Liver (tissue), 9 donors: Measurements from ENCODE around the gene UGT1A7. TPM values are rescaled to one million over a fixed set of nuclear protein-coding genes. Genes with fewer than 3 reads are reported as not detected.

Experiments used
- DNase-seq: peaks from one replicate; pipeline ENCODE4 v3.0.0-alpha.2; 2017; ENCODE audit warnings: low spot score
- H3K27ac ChIP-seq, 2 donors: one replicate each; pipeline ENCODE4 v1.7.0; 2013; ENCODE audit warnings: inconsistent platforms in 2 of 2, low read length in 2 of 2, control low read depth in 1 of 2, low read depth in 1 of 2, mild to moderate bottlenecking in 1 of 2
- H3K27me3 ChIP-seq, 4 donors: one replicate each; pipeline versions ENCODE4 v1.6.1 to v1.7.0; 2013; ENCODE audit warnings: low read length in 3 of 4, inconsistent platforms in 1 of 4, mild to moderate bottlenecking in 1 of 4, moderate library complexity in 1 of 4; ENCODE audit not compliant: control insufficient read depth in 4 of 4, insufficient read depth in 4 of 4
- H3K36me3 ChIP-seq, 4 donors: one replicate each; pipeline versions ENCODE4 v1.6.1 to v1.7.0; 2013; ENCODE audit warnings: low read length in 3 of 4, mild to moderate bottlenecking in 3 of 4, low read depth in 1 of 4, moderate library complexity in 1 of 4; ENCODE audit not compliant: control insufficient read depth in 4 of 4, insufficient read depth in 3 of 4
- H3K4me1 ChIP-seq, 4 donors: one replicate each; pipeline versions ENCODE4 v1.6.1 to v1.7.0; 2013; ENCODE audit warnings: low read length in 3 of 4, mild to moderate bottlenecking in 3 of 4, moderate library complexity in 1 of 4; ENCODE audit not compliant: control insufficient read depth in 4 of 4, insufficient read depth in 4 of 4
- H3K4me3 ChIP-seq, 3 donors: one replicate each; pipeline versions ENCODE4 v1.6.1 to v1.7.0; 2013; ENCODE audit warnings: low read length in 3 of 3, control low read depth in 1 of 3, low read depth in 1 of 3, mild to moderate bottlenecking in 1 of 3
- H3K9ac ChIP-seq, 2 donors: one replicate each; pipeline ENCODE4 v1.7.0; 2013; ENCODE audit warnings: low read length in 2 of 2, mild to moderate bottlenecking in 2 of 2, moderate library complexity in 2 of 2, control low read depth in 1 of 2, low read depth in 1 of 2
- H3K9me3 ChIP-seq, 4 donors: one replicate each; pipeline versions ENCODE4 v1.6.1 to v1.7.0; 2013; ENCODE audit warnings: low read length in 3 of 4; ENCODE audit not compliant: control insufficient read depth in 4 of 4
- EGR1 ChIP-seq, 2 donors: IDR thresholded peaks; 2 replicates each; pipeline ENCODE4 v1.6.1; 2016 to 2018; ENCODE audit warnings: antibody characterized with exemption in 2 of 2, low read depth in 2 of 2
- FOXA1 ChIP-seq: IDR thresholded peaks from 2 replicates; pipeline ENCODE4 v1.6.1; 2016; ENCODE audit warnings: antibody characterized with exemption
- FOXA2 ChIP-seq: IDR thresholded peaks from 2 replicates; pipeline ENCODE4 v1.6.1; 2016; ENCODE audit warnings: antibody characterized with exemption
- GABPA ChIP-seq, 2 donors: IDR thresholded peaks in 1 of 2; conservative IDR thresholded peaks in 1 of 2; 2 replicates each; pipeline ENCODE4 v1.6.1; 2016; ENCODE audit warnings: antibody characterized with exemption in 2 of 2, mild to moderate bottlenecking in 1 of 2, moderate library complexity in 1 of 2
- HNF4A ChIP-seq, 2 donors: conservative IDR thresholded peaks; 2 replicates each; pipeline ENCODE4 v1.6.1; 2016; ENCODE audit warnings: antibody characterized with exemption in 2 of 2, mild to moderate bottlenecking in 2 of 2
- HNF4G ChIP-seq: IDR thresholded peaks from 2 replicates; pipeline ENCODE4 v1.6.1; 2016; ENCODE audit warnings: antibody characterized with exemption
- NR2F2 ChIP-seq: IDR thresholded peaks from 2 replicates; pipeline ENCODE4 v1.6.1; 2016; ENCODE audit warnings: antibody characterized with exemption
- RAD21 ChIP-seq, 2 donors: IDR thresholded peaks; 2 replicates each; pipeline ENCODE4 v1.6.1; 2016; ENCODE audit warnings: antibody characterized with exemption in 2 of 2, mild to moderate bottlenecking in 2 of 2
- RXRA ChIP-seq, 2 donors: IDR thresholded peaks; 2 replicates each; pipeline ENCODE4 v1.6.1; 2017 to 2018; ENCODE audit warnings: antibody characterized with exemption in 2 of 2, mild to moderate bottlenecking in 1 of 2
- TAF1 ChIP-seq: conservative IDR thresholded peaks from 2 replicates; pipeline ENCODE4 v1.6.1; 2016; ENCODE audit warnings: antibody characterized with exemption, mild to moderate bottlenecking
- WGBS: extraction: QIAGEN DNeasy Blood & Tissue Kit; methylation state at CpG from one replicate; pipeline ENCODE4 v1.1.7; 2013; 5-methylcytosine and 5-hydroxymethylcytosine counted together
- polyA plus RNA-seq, 2 donors: library from polyadenylated mRNA; stranded (reverse) in 1 of 2; unstranded in 1 of 2; fragments of 200-250 nt in 1 of 2; fragments of >200 nt in 1 of 2; fragmentation: Nextera tagmentation in 1 of 2; extraction: Ambion mirVana in 1 of 2; gene quantifications; one replicate each; pipeline versions ENCODE4 v1.2.1 to v1.2.3, GENCODE V29; 2013 to 2015
- total RNA-seq, 2 donors: library from RNA; depleted of rRNA; stranded (reverse); fragments of >200 nt; gene quantifications; one replicate each; pipeline ENCODE4 v1.2.3, GENCODE V29; 2014
- TF ChIP-seq, protein P1 (sequence below): IDR thresholded peaks from 2 replicates; pipeline ENCODE4 v1.6.1; 2016; ENCODE audit warnings: antibody characterized with exemption, mild to moderate bottlenecking
- TF ChIP-seq, protein P2 (sequence below): IDR thresholded peaks from 2 replicates; pipeline ENCODE4 v1.6.1; 2016; ENCODE audit warnings: antibody characterized with exemption
- TF ChIP-seq, protein P3 (sequence below): IDR thresholded peaks from 2 replicates; pipeline ENCODE4 v1.6.1; 2016; ENCODE audit warnings: antibody characterized with exemption
- donor health status: healthy.
- donor health status: healthy.
- donor health status: healthy.
- donor health status: healthy.
- donor health status: healthy.

Gene UGT1A7
- total and polyA plus RNA-seq, 4 donors, result 0.02 to 2.2 (median 0.38) TPM; not detected in 1

- TF ChIP-seq, protein P1, sequence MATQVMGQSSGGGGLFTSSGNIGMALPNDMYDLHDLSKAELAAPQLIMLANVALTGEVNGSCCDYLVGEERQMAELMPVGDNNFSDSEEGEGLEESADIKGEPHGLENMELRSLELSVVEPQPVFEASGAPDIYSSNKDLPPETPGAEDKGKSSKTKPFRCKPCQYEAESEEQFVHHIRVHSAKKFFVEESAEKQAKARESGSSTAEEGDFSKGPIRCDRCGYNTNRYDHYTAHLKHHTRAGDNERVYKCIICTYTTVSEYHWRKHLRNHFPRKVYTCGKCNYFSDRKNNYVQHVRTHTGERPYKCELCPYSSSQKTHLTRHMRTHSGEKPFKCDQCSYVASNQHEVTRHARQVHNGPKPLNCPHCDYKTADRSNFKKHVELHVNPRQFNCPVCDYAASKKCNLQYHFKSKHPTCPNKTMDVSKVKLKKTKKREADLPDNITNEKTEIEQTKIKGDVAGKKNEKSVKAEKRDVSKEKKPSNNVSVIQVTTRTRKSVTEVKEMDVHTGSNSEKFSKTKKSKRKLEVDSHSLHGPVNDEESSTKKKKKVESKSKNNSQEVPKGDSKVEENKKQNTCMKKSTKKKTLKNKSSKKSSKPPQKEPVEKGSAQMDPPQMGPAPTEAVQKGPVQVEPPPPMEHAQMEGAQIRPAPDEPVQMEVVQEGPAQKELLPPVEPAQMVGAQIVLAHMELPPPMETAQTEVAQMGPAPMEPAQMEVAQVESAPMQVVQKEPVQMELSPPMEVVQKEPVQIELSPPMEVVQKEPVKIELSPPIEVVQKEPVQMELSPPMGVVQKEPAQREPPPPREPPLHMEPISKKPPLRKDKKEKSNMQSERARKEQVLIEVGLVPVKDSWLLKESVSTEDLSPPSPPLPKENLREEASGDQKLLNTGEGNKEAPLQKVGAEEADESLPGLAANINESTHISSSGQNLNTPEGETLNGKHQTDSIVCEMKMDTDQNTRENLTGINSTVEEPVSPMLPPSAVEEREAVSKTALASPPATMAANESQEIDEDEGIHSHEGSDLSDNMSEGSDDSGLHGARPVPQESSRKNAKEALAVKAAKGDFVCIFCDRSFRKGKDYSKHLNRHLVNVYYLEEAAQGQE, result no peak
- TF ChIP-seq, protein P2, sequence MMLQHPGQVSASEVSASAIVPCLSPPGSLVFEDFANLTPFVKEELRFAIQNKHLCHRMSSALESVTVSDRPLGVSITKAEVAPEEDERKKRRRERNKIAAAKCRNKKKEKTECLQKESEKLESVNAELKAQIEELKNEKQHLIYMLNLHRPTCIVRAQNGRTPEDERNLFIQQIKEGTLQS, result no peak
- no peak for TF ChIP-seq TAF1
- no peak for TF ChIP-seq FOXA2
- TF ChIP-seq GABPA (IDR thresholded peaks at IDR 0.05 in 1 of 2, conservative IDR thresholded peaks at IDR 0.05 in 1 of 2), result no peak
These were observed 130.0 kb downstream of the UGT1A7 start (continued) for GRCh38 chr2:233811732-233812131.

DNA sequence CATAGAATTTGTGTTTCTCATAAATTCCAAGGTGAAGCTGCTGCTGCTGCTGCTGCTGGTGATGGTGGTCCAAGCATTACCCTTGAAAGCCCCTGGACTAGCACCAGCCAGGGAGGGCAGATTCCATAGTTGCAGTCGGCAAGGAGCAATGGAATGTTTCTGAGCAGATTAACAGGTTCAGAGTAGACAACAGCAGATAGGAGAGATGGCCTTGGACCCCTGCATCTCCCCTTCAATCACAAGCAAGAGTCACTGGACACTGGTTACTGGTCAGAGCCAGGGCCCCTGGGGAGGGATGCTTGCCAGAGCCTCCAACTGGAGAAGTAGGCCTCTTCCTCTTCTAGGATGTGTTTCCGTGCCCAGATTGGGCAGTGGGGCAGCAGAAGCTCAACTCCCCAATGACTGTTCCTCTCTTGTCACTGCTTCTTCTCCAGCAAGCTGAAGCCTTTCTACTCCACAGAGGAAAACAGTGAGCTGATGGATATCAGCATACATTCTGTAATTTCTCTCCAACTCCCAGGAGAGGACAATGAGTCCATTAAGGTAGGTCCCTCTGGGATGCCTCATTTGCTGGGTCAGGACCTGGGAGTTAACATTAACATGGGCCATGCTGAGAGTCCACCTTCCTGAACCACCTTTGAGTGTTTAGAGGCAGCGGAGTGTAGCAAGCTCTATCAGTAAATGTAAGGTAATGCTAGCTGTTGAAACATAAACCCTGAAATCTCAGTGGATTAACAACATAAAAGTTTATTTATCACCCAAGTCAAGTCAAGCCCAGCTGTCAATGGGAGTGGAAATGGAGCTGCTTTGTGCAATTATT is 131.7 kb downstream of the UGT1A7 start:
- TF ChIP-seq HNF4A (conservative IDR thresholded peaks at IDR 0.05) (no peak), GABPA (IDR thresholded peaks at IDR 0.05 in 1 of 2, conservative IDR thresholded peaks at IDR 0.05 in 1 of 2) (no peak), RAD21 (IDR thresholded peaks at IDR 0.05) (no peak), EGR1 (IDR thresholded peaks at IDR 0.05; ENCODE audit: low read depth in 2 of 2) (no peak), RXRA (IDR thresholded peaks at IDR 0.05) (no peak), FOXA2 (no peak), HNF4G (no peak), FOXA1 (no peak), NR2F2 (no peak), TAF1 (no peak)
- TF ChIP-seq, protein P1, result no peak
- TF ChIP-seq, protein P3, sequence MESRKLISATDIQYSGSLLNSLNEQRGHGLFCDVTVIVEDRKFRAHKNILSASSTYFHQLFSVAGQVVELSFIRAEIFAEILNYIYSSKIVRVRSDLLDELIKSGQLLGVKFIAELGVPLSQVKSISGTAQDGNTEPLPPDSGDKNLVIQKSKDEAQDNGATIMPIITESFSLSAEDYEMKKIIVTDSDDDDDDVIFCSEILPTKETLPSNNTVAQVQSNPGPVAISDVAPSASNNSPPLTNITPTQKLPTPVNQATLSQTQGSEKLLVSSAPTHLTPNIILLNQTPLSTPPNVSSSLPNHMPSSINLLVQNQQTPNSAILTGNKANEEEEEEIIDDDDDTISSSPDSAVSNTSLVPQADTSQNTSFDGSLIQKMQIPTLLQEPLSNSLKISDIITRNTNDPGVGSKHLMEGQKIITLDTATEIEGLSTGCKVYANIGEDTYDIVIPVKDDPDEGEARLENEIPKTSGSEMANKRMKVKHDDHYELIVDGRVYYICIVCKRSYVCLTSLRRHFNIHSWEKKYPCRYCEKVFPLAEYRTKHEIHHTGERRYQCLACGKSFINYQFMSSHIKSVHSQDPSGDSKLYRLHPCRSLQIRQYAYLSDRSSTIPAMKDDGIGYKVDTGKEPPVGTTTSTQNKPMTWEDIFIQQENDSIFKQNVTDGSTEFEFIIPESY, result no peak
- Histone ChIP-seq H3K9me3 (no peaks in the 10 kb centered on the region), H3K9ac (no peak overlapping the region), H3K27ac (no peak overlapping the region), H3K36me3 (no peaks in the 10 kb centered on the region), H3K27me3 (no peaks in the 10 kb centered on the region), H3K4me3 (no peak overlapping the region), H3K4me1 (peaks cover 0 to 5% (median 0%) of the 10 kb centered on the region in 4 donors)
- 92% methylated on average over 3 of the region's 3 CpGs for WGBS
- no peak for DNase-seq
